Heart right ventricle (tissue), 16 donors: ENCODE data around the gene IQGAP2. TPM values are rescaled to one million over a fixed set of nuclear protein-coding genes. Genes with fewer than 3 reads are reported as not detected.

Experiments
- ATAC-seq, 8 donors: fragments of 200-7000 bp; cut with Tn5 transposase; one replicate each; pipeline ENCODE4 v1.9.1; 2020; ENCODE audit warnings: mild to moderate bottlenecking in 8 of 8, moderate library complexity in 8 of 8, moderate number of reproducible peaks in 1 of 8
- DNase-seq, 2 donors: peaks; one replicate each; pipeline ENCODE4 v3.0.0-alpha.2; 2020
- H3K27ac ChIP-seq, 10 donors: fragments of 200-600 bp; sonication (generic) in 2 of 10; one replicate each; pipeline versions ENCODE4 v1.5.0 to v1.8.0; 2020 to 2022; ENCODE audit warnings: mild to moderate bottlenecking in 3 of 10
- H3K27me3 ChIP-seq, 7 donors: fragments of 200-600 bp; one replicate each; pipeline ENCODE4 v1.8.0; 2021 to 2022; ENCODE audit warnings: mild to moderate bottlenecking in 2 of 7
- H3K36me3 ChIP-seq, 9 donors: fragments of 200-600 bp; sonication (generic) in 1 of 9; one replicate each; pipeline versions ENCODE4 v1.5.0 to v1.8.0; 2020 to 2022; ENCODE audit warnings: mild to moderate bottlenecking in 2 of 9
- H3K4me1 ChIP-seq, 9 donors: fragments of 200-600 bp; sonication (generic) in 1 of 9; one replicate each; pipeline versions ENCODE4 v1.5.0 to v1.8.0; 2020 to 2022; ENCODE audit warnings: mild to moderate bottlenecking in 4 of 9
- H3K4me3 ChIP-seq, 10 donors: fragments of 200-600 bp; sonication (generic) in 2 of 10; one replicate each; pipeline versions ENCODE4 v1.5.0 to v1.8.0; 2020 to 2022; ENCODE audit warnings: mild to moderate bottlenecking in 7 of 10, moderate library complexity in 2 of 10
- H3K9me3 ChIP-seq, 11 donors: fragments of 200-600 bp in 10 of 11; sonication (generic) in 2 of 11; one replicate each; pipeline versions ENCODE4 v1.5.0 to v1.8.0; 2013 to 2022; ENCODE audit warnings: mild to moderate bottlenecking in 2 of 11, control low read depth in 1 of 11, moderate library complexity in 1 of 11
- WGBS, 2 donors: extraction: QIAGEN DNeasy Blood & Tissue Kit; methylation state at CpG; one replicate each; pipeline ENCODE4 v1.1.7; 2013; ENCODE audit warnings: inconsistent platforms in 1 of 2; 5-methylcytosine and 5-hydroxymethylcytosine counted together
- intact Hi-C, 10 donors: fragments of 100-400 bp; cut with DNase I; formaldehyde crosslinking; loops; one replicate each; pipeline versions ENCODE4 v1.11.1 to v1.14.2; 2022
- polyA plus RNA-seq, 2 donors: library from polyadenylated mRNA; stranded (reverse); fragments of 200-250 nt; gene quantifications; one replicate each; pipeline ENCODE4 v1.2.3, GENCODE V29; 2013
- total RNA-seq, 10 donors: library from RNA; stranded (reverse); fragmentation: NEBNext Ultra II Directional in 3 of 10; extraction: Animal tissue kit (Norgen Biotek cat#: 25700) in 3 of 10; gene quantifications; one replicate each; pipeline versions ENCODE4 v1.2.1 to v1.2.4, GENCODE V29; 2021 to 2023
- TF ChIP-seq, protein P1 (sequence below), 9 donors: fragments of 200-600 bp; sonication (generic) in 2 of 9; IDR thresholded peaks; one replicate each; pipeline versions ENCODE4 v1.5.0 to v1.8.0; 2021 to 2022; ENCODE audit warnings: antibody characterized with exemption in 9 of 9, mild to moderate bottlenecking in 5 of 9, moderate library complexity in 1 of 9
- donor health status: Arrhythmogenic right ventricular cardiomyopathy.
- donor health status: ischemic (EF 13 %, LVEDD 7.1; RV severe dilation, severe dysfunction).
- donor health status: healthy with polysubstance abuse.
- donor health status: DM: no; HTN: yes; CAD: no.
- donor health status: DM: no; HTN: no; CAD: no.
- donor health status: ischemic (EF 25% LVEDD 6.9; RV normal size, moderate dysfunction).
- donor health status: ischemic (EF 25% LVEDD 5.7; RV mildly dilated, moderate dysfunction).
- donor health status: healthy.
- donor health status: DM: yes; HTN: yes; CAD: no.
- donor health status: Ischemic cardiomyopathy.
- donor health status: ischemic (EF 35%, LVEDD 5.7; RV mildly dilated, moderate dysfunction).
- donor health status: nonischemic (EF 11% LVEDD 7.7; RV severe dilation, severe dysfunction).
- donor health status: DM: yes; HTN: yes; CAD: no.
- donor health status: PGD.
- donor health status: ischemic (EF 29% LVEDD 5.4; RV normal size, mild dysfunction).
- donor health status: nonischemic (EF 23%, LVEDD 6.1; RV moderate dilation, normal function).

The IQGAP2 gene
- total and polyA plus RNA-seq, 12 donors, result 2.5 to 22.3 (median 5.0) TPM

DNA sequence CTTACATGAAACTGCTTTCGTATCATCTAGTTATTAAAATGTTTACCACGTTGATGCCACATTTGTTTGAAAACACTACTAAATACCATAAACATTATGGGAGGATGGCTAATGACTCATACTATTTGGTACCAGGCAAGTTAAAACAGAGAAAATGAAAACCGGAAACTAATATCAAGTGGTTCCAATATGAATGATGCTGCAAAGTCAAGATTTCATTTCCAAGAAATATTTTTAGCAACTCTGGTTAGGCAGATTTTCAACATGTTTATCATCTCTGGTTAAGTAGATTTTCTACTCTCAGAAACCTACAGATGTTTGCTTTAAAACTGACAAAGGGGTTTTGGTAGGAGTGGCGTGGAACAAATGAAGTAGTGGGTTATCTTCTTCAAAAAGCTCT, 307.9 kb downstream of the IQGAP2 start:
- peak overlapping the region in 4 of 10 donors; percentile 10 to 69 (median 31) for H3K27ac ChIP-seq
- 83 to 84% methylated on average over 4 of the region's 4 CpGs for WGBS, 2 donors
- peaks cover 0 to 10% (median 0%) of the 10 kb centered on the region in 9 donors for H3K36me3 ChIP-seq
- peaks cover 0 to 3% (median 0%) of the 10 kb centered on the region in 11 donors for H3K9me3 ChIP-seq
- peaks cover 0 to 20% (median 10%) of the 10 kb centered on the region in 7 donors for H3K27me3 ChIP-seq
- no peak for ATAC-seq
- TF ChIP-seq, protein P1, sequence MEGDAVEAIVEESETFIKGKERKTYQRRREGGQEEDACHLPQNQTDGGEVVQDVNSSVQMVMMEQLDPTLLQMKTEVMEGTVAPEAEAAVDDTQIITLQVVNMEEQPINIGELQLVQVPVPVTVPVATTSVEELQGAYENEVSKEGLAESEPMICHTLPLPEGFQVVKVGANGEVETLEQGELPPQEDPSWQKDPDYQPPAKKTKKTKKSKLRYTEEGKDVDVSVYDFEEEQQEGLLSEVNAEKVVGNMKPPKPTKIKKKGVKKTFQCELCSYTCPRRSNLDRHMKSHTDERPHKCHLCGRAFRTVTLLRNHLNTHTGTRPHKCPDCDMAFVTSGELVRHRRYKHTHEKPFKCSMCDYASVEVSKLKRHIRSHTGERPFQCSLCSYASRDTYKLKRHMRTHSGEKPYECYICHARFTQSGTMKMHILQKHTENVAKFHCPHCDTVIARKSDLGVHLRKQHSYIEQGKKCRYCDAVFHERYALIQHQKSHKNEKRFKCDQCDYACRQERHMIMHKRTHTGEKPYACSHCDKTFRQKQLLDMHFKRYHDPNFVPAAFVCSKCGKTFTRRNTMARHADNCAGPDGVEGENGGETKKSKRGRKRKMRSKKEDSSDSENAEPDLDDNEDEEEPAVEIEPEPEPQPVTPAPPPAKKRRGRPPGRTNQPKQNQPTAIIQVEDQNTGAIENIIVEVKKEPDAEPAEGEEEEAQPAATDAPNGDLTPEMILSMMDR (IDR thresholded peaks at IDR 0.05), result no peak
- intact Hi-C loops, result loop anchor here in 3 of 10 donors (10.0 kb wide), 2 partner anchors 64 to 106 kb away; no protein-coding TSS in a partner anchor
- H3K4me1 ChIP-seq, result peaks cover 0 to 14% (median 9%) of the 10 kb centered on the region in 9 donors
- no peak for DNase-seq
- H3K4me3 ChIP-seq, result no peak overlapping the region

GRCh38 chr5:76714751-76715485, 311.8 kb downstream of the IQGAP2 start:
- peaks cover 0 to 3% (median 0%) of the 10 kb centered on the region in 11 donors for H3K9me3 ChIP-seq
- H3K36me3 ChIP-seq, result no peaks in the 10 kb centered on the region
- ATAC-seq, result peak; percentile 6 to 53 (median 37)
- TF ChIP-seq, protein P1 (IDR thresholded peaks at IDR 0.05), result no peak
- WGBS, 2 donors, result 23 to 25% methylated on average over 52 of the region's 52 CpGs
- intact Hi-C loops, result loop anchor here in 5 of 10 donors (5.0 to 10.0 kb wide), 3 partner anchors 57 to 110 kb away; no protein-coding TSS in a partner anchor
- H3K27me3 ChIP-seq, result peaks cover 0 to 42% (median 10%) of the 10 kb centered on the region in 7 donors
- H3K4me3 ChIP-seq, result peak overlapping the region; percentile 68 to 98 (median 84)
- H3K27ac ChIP-seq, result peak overlapping the region; percentile 67 to 93 (median 83)
- peaks cover 0 to 44% (median 25%) of the 10 kb centered on the region in 9 donors for H3K4me1 ChIP-seq
- peak; percentile 27 to 36 for DNase-seq

DNA sequence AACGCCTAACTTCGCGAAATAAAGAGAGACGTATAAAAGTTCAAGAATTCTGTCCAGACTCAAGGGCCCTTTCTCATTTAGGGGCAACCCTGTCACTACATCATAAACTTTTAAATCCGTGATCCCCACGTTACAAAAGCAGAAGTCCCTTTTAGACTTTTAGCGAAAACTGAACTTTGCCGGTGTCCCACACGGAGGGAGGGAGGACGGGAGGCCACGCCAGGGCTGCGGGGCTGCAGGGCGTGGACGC, 312.3 kb downstream of the IQGAP2 start:
- peaks cover 0 to 49% (median 27%) of the 10 kb centered on the region in 9 donors for H3K4me1 ChIP-seq
- H3K27me3 ChIP-seq, result peaks cover 0 to 42% (median 10%) of the 10 kb centered on the region in 7 donors
- TF ChIP-seq, protein P1 (IDR thresholded peaks at IDR 0.05), result no peak
- H3K4me3 ChIP-seq, result peak overlapping the region; percentile 68 to 98 (median 84)
- no peak for ATAC-seq
- DNase-seq, result no peak
- intact Hi-C loops, result loop anchor here in 5 of 10 donors (5.0 to 10.0 kb wide), 3 partner anchors 57 to 111 kb away; no protein-coding TSS in a partner anchor
- WGBS, 2 donors, result 1% methylated on average over 14 of the region's 14 CpGs
- H3K9me3 ChIP-seq, result peaks cover 0 to 3% (median 0%) of the 10 kb centered on the region in 11 donors
- peak overlapping the region; percentile 67 to 93 (median 83) for H3K27ac ChIP-seq
- no peaks in the 10 kb centered on the region for H3K36me3 ChIP-seq

GRCh38 chr5:76715736-76716455, 312.8 kb downstream of the IQGAP2 start, which contains the start of gene F2R:
Gene F2R, plus strand, starts transcription at chr5:76716126. Its CDS starts 182 bp downstream, at chr5:76716308.
- Histone ChIP-seq H3K27me3 (peaks cover 0 to 42% (median 10%) of the 10 kb centered on the region in 7 donors), H3K9me3 (peaks cover 0 to 3% (median 0%) of the 10 kb centered on the region in 11 donors), H3K4me1 (peaks cover 0 to 54% (median 32%) of the 10 kb centered on the region in 9 donors), H3K27ac (peak within 1 kb of the TSS; percentile 67 to 93 (median 83)), H3K36me3 (no peaks in the 10 kb centered on the region), H3K4me3 (peak within 1 kb of the TSS; percentile 68 to 98 (median 84))
- TF ChIP-seq, protein P1 (IDR thresholded peaks at IDR 0.05), result peak; percentile 21 to 75 (median 56)
- WGBS, 2 donors, result 0 to 1% methylated on average over 72 to 82 of the region's 82 CpGs
- peak; percentile 77 to 90 (median 85) for ATAC-seq
- peak; percentile 67 to 72 for DNase-seq
- intact Hi-C loops, result loop anchor here in 5 of 10 donors (5.0 to 10.0 kb wide), 3 partner anchors 56 to 111 kb away; no protein-coding TSS in a partner anchor
